K562 treated with DMSO at 1 percent for 24 hours (cell line): ENCODE results near the gene SRPX. TPM values are rescaled to one million over a fixed set of nuclear protein-coding genes. Genes with fewer than 3 reads are reported as not detected.

Source experiments
- total RNA-seq: library from RNA; unstranded; fragments of 300-600 nt; gene quantifications from 2 replicates; pipeline ENCODE4 v1.2.3, GENCODE V29; 2022; ENCODE audit warnings: low read depth; ENCODE audit not compliant: insufficient read depth

SRPX gene
- total RNA-seq, result 0.34 TPM in 1 of 2 replicates, not detected in the other

GRCh38 chrX:38220415-38221390 is at the start of gene SRPX:
Gene SRPX, minus strand, starts transcription at chrX:38220871. Its CDS starts 79 bp downstream, at chrX:38220792.

Other genes with a start within 250 kb of the SRPX start
- gene SYTL5, start 214.3 kb downstream of the SRPX start, total RNA-seq, result 0.13 TPM in 1 of 2 replicates, not detected in the other
- 2.0 and 2.1 TPM in 2 replicates for gene RPGR, start 106.6 kb upstream of the SRPX start, total RNA-seq
- gene OTC, start 131.7 kb upstream of the SRPX start, total RNA-seq, result not detected in 2 replicates